ENCODE results near the gene ALDH4A1.

- no peak for TF ChIP-seq POLR2A (IDR thresholded peaks at IDR 0.05)
- TF ChIP-seq CTCF (IDR thresholded peaks at IDR 0.05), result no peak
Observed at GRCh38 chr1:18885311-18886002, 16.9 kb downstream of the ALDH4A1 start.

Measured in lower leg skin (tissue), 3 donors.